HS-27A (cell line): ENCODE results near the gene SRSF9.
"Not testable (repeated sequence)": the region's sequence is repeated elsewhere in the genome, so short reads cannot be mapped to it uniquely, and the experiment has no call there.

Source experiments
- DNase-seq: peaks from one replicate; pipeline ENCODE4 v3.0.0-alpha.2; 2012; ENCODE audit warnings: low read depth, missing footprints

The SRSF9 gene, protein sequence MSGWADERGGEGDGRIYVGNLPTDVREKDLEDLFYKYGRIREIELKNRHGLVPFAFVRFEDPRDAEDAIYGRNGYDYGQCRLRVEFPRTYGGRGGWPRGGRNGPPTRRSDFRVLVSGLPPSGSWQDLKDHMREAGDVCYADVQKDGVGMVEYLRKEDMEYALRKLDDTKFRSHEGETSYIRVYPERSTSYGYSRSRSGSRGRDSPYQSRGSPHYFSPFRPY

DNA sequence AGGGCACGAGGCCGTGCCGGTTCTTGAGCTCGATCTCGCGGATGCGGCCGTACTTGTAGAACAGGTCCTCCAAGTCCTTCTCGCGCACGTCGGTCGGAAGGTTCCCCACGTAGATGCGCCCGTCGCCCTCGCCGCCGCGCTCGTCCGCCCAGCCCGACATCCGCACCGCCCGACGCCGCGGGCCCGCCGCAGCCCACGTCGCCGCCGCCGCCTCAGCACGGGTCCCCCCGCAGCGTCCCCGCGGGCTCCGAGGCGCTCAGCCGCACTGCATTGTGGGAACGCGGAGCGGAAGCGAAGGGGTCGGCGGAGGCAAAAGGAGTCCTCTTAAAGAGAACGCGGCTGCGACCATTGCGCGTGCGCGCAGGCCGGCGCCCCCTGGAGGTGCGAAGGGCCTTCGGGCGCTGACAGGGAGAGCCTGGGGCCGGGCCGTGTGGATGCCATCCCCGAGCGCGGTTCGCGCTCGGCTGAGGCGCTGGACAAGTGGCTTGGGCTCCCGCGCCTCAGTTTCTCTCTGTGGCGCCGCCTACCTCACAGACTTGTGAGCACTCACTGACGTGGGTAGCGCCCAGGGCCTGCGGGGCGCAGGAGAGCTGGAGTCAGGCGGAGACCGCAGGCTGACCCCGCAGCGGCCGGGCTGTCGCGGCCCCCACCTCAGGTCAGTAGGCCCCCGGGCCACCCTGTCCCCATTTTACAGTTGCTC, at the start of gene SRSF9:
SRSF9 (minus strand) TSS at position 299 of the 700 bp plus-strand sequence; CDS start at position 160, 139 bp downstream.
- DNase-seq, result peak; percentile 73

DNA sequence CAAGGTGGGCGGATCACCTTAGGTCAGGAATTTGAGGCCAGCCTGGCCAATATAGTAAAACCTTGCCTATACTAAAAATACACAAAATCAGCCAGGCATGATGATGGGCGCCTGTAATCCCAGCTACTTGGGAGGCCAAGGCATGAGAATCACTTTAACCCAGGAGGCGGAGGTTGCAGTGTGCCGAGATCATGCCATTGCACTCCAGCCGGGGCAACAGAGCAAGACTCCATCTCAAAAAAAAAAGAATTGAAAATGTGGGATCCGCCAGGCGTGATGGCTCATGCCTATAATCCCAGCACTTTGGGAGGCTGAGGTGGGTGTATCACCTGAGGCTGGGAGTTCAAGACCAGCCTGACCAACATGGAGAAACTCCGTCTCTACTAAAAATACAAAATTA, 49.8 kb upstream of the SRSF9 start:
- not testable (repeated sequence) for DNase-seq

- DNase-seq, result no peak
Measured at GRCh38 chr12:120515496-120515895, 45.9 kb upstream of the SRSF9 start.

DNA sequence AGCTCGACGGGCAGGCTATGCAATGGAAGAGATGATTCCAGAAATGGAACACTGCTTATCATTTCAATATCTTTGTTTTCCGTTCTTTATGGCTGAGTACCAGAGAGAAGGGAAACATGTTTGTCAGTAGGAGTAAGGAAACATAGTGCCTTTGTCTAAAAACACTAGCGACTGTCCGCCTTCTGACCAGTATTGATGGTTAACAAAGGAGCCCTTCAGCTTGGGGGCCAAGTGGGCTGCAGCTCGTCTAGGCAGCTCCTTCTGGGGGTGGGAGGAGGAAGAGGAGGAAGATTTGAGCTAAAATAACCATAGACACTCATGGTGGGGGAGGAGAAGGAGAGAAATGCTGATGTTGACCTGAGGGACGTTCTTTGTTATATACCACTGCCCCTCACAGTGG, 44.5 kb upstream of the SRSF9 start:
- DNase-seq, result no peak

GRCh38 chr12:120508537-120508936, 39.0 kb upstream of the SRSF9 start:
- no peak for DNase-seq

DNA sequence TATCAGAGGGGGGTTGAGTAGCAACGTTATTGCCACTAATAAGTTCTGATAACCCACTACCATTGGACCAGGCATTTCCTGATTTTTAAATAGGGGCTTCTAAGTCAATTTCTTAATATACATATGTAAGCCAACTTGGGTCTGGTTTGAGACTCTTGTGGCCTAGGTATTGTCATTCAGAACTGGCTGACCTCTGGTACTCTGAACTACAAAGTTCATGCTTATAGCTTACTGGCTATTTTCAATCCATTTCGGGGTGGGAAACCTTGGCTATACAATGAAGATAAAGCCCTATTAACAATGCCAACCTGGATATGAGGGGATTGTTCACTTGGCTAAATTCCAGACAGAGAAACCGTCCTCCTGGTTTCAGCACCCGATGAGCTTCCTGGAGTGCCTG, 35.0 kb upstream of the SRSF9 start:
- no peak for DNase-seq

DNA sequence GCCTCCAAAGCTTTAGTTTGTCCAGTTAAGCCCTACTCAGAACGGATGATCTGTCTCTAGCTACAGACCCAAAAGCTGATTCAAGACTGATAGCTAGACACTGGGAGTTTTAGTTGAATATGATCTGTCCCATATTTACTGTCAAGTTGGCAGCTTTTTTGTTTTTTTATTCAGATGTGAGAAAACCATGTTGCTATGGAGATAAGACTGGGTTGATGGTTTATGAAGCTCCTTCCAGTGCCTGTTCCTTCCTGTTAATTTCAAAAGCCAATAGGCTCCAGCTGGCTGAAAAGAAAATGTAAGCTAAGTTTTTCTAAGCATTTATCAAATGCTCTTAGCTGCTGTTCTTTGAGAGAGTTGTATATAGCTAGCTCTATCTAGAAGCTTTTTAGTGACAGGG, 31.0 kb upstream of the SRSF9 start:
- DNase-seq, result no peak

DNA sequence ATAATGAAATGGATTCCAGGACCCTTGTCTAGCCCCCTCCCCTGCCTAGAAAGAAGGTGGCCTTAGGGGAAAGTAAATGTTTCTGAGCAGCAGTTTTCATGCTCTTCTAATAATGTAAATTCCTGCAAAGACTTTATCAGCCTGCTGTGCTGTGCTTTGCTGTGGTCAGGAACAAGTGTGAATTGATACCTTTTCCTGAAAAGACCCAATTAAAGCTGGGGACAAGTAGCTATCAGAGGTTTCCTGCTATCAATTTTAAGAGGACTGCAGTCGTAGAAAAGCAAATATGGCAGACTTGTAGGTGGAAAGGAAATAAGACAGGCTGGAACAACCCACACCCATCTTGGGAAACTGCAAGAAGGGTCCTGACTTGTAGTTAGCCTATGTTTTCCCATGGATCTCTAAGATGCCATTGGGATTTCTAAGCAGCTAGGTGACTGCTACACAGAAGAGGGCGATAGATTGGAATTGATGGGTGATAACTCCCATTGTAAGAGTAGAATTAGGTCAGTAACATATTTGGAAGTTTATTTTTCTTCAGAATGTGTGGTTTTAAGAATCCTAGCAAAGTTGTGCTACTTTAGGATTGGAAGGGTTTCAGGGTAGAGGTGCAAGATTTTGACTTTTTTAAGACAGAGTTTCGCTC, 29.4 kb upstream of the SRSF9 start:
- no peak for DNase-seq

DNA sequence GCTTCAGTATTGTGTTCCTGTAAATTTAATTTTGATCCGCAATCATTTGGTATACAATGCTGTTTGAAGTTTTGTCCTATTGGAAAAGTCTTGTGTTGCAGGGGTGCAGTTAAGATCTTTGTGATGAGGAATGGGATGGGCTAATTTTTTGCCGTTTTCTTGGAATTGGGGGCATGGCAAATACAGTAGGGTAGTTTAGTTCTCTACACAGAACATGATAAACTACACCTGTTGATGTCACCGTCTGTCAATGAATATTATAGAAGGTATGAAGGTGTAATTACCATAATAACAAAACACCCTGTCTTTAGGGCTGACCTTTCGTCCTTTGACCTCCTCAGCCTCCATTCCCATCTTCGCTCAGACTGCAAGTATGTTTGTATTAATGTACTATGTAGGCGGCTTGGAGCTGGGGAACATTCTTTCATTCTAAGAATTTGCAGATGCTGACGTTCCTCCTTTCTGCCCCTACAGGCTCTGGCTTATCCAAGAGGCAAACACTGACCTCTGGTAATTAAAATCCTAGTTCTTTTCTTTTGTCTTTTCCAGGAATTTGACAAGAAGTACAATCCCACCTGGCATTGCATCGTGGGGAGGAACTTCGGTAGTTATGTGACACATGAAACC, 28.1 kb upstream of the SRSF9 start:
- no peak for DNase-seq

DNA sequence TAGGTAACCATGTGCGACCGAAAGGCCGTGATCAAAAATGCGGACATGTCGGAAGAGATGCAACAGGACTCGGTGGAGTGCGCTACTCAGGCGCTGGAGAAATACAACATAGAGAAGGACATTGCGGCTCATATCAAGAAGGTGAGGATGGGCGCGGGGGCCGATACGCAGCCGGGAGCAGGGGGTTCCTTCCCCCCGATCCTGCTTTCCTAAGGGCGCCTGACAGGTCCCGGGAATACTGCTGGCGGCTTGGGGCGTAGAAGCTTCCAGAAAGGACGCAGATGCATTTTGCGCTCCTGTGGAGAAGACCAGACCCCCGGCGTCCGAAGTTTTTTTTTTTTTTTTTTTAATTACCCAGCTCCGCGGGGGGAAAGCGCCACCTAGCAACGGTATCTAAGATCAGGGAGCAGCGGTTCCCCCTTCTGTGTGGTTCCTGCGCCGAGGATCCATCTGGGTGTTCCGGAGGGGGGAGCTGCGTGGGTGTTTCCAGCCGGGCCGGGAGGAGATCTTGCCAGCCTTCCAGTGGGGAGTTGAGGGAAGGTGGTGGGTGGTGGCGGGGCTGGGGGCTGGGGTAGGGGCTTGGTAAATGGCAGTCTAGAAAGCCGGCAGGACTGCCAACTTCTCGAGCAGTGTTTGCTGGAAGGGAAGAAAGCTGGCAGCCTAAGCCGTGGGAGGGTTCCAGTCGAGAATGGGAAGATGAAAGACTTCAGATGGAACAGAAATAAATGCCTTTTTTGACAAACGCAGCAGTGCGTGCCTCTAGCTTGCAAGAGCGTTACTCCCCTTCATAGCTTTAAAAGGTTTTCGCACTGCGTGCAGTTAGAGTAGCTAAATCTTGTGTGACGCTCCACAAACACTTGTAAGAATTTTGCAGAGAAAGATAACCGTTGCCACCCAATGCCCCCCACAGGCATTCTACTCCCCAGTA, 27.1 kb upstream of the SRSF9 start:
- DNase-seq, result no peak

DNA sequence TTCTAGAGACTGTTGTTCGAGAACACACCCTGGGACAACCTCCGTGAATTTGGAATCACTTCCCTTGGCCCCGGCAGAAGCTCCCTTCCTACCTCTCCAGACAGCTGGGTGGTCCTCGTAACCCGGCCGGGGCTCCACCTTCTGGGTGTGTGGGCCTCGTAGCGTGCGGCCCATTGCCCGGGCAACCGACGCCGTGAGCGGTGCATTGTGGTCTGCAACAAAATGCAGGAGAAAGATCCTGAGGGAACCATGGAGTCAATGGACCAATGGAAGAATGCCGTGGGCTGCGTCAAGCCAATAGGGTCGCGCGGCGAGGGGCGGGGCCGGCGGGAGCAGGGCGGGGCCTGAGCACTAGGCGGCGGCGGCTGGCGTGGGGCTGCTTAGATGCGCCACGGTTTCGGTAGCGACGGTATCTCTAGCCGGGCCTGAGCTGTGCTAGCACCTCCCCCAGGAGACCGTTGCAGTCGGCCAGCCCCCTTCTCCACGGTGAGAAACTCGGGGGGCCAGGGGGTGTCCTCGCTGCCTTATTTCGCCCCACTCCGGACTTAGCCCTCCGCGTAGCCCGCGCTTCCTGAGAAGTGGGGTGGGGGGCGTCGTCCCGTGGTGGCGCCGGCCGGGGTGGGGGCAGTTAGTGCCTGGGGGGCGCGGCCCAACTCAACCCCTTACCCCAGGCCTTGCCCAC, 26.3 kb upstream of the SRSF9 start, which contains the start of gene DYNLL1:
DYNLL1 (plus strand) TSS at position 383 of the 682 bp plus-strand sequence. CDS start 309 bp downstream, outside the sequence.
- peak; percentile 90 for DNase-seq

- no peak for DNase-seq
Measured at GRCh38 chr12:120495186-120495730, 25.7 kb upstream of the SRSF9 start.

GRCh38 chr12:120490833-120491512, 21.4 kb upstream of the SRSF9 start:
- DNase-seq, result no peak

DNA sequence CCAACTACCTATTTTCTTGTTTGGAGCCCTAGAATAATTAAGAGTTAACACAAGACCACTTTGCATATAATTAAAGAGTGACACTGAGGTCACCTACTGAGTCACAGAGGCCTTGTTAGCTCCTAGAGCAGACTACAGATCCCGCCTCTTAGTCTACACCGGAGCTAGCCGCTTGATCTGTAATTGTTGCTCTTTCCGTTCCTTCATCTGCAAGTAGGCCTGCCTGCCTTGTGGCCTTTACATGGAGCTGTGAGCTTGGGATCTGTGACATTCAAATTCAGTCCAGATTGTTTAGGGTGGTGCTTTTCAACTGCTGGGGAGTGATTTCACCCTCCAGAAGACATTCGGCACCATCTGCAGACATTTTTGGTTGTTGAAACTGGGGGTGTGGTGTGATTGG, 20.8 kb upstream of the SRSF9 start:
- no peak for DNase-seq

DNA sequence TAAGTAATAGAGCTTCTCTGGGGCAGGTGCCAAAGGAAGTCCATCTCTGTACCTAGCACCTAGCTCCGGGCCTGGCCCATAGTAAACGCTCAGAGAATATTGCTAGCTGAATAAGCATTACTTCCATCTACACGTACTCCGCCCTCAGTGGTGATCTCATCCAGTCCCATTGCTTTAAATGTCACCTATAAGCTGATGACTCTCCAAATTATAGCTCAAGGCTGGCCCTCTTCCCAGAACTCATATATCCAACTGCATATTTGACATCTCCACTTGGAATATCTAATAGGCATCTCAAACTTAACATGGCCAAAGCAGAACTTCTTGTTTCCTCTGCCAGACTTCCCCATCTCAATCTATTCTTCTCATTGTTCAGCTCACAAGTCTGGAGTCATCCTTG, 19.5 kb upstream of the SRSF9 start:
- DNase-seq, result no peak

DNA sequence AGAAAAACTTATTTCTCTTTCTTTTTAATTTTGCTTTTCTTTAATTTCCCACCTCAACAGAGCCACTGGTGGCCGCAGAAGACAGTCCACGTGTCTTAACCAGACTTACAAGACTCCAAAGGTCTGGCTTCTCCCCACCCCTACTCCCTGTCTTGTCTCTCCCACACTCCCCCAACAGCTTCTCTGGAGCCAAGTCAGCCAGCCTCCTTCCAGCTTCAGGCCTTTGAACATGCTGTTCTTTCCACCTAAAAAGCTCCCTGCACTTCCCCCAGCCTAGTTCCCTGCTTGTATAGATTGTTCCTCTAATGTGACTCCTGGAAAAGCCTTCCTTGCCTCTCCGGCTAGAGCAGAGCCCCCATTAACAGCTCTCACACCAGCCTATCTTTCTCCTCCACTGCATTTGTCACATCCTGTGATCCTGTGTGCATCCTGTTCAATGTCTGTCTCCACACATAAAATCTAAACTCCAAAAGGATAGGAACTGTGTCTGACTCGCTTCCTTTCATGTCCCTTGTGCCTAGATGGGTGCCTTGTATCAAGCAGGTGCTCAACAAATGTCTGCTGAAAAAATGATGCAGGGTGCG, 18.6 kb upstream of the SRSF9 start:
- DNase-seq, result no peak

DNA sequence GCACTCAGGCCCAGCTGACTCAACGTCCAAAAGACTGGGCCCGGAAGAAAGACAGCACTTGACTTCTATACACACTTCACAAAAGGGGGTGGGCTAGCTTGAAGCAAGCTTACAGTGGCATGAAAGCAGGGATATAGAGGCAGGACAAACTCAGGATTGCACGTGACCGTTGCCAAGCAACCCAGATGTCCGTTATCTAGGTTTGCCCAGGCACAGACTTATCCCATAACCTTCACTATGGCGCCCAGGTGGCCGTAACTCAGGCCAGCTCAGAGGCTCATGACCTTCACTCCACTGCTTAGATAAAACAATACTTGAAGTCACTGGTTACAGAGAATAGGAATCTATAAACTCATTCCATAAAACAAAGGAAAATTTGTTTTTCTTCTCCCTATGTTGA, 18.0 kb upstream of the SRSF9 start:
- not testable (repeated sequence) for DNase-seq

DNA sequence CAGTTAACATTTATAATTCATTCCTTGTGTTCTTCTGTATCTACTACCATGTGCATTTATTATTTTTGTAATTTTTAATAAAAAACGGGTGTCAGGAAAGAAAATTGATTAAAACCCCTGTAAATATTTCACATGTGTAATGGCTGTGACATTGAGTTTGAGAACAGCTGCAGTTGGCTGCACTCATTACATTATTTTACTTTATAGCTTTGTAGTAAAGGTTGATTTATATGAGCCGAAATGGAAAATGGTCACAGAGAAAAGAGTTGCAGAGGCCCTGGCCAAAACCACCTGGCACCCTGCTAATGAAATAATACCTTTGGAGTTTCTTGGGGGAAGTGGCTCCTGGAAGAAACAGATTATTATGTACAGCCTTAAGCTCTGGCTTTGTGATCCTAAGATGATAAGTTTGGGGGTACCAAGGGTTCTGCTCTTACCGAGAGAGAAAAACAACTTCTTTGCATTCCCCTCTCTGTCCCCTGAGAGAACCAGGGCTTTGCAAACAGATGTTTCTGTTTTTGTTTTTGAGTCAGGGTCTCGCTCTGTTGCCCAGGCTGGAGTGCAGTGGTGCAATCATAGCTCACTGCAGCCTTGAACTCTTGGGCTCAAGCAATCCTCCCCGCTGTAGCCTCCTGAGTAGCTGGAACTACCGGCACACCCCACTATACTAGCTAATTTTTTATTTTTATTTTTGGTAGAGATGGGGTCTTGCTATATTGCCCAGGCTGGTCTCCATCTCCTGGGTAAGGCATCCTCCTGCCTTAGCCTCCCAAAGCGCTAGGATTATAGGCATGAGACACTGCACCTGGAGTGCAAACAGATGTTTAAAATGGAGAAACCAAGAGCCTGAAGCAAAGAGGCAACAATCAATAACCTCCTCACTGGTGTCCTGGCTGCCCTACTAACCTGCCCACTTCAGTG, 16.7 kb upstream of the SRSF9 start:
- DNase-seq, result no peak

DNA sequence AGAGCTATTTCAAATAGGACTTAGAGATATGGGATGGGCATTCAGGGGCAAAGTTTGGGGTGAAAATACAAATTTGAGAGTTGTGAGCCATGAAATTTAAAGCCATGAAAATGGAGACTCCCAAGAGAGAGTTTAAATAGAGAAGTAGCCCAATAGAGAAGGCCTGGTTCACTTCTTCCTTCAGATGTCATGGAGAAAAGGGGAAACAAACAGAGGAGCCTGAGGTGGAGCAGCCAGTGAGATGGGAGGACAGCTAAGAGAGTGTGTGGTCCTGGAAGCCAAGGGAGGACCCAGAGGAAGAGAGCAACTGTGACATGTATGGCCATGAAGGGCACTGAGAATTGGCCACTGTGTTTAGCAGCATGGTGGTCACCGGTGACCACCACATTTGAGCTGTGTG, 14.1 kb upstream of the SRSF9 start:
- DNase-seq, result no peak
